Stimulated activated CD8-positive, alpha-beta memory T cell treated with anti-CD3 and anti-CD28 coated beads, Interleukin-12 subunit alpha, Interleukin-12 subunit beta, amount 100 ng/mL, for 4 hours (primary cell): ENCODE measurements around the gene FAM234A.
"Not testable (repeated sequence)": the region's sequence is repeated elsewhere in the genome, so short reads cannot be mapped to it uniquely, and the experiment has no call there.

Source experiments
- DNase-seq: peaks from one replicate; pipeline ENCODE4 v3.0.0-alpha.2; 2020; ENCODE audit warnings: low read depth

Gene FAM234A

DNA sequence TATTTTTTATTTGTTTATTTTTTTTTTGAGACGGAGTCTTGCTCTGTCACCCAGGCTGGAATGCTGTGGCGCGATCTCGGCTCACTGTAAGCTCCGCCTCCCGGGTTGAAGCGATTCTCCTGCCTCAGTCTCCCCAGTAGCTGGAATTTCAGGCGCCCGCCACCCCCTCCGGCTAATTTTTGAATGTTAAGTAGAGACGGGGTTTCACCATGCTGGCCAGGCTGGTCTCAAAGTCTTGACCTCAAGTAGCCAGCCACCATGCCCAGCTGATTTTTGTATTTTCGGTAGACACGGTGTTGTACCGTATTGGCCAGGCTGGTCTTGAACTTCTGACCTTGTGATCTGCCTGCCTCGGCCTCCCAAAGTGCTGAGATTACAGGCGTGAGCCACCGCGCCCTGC lies 4.3 kb upstream of the FAM234A start:
- not testable (repeated sequence) for DNase-seq

DNA sequence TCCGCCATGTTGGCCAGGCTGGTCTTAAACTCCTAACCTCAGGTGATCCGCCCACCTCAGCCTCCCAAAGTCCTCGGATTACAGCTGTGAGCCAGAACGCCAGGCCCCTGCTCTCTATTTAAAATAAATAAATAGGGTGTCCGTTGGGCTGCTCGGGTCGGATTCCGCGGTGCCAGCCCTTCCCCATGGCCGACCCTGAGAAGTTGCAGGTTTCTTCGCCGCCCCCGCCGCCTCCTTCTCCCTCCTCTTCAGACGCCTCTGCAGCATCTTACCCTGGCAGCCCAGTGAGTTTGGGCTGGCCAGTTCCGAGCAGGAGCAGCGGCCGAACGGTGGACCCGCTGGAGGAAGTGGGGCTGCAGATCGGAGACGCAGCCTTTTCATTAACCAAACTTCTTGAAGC lies 3.7 kb upstream of the FAM234A start:
- DNase-seq: no peak

DNA sequence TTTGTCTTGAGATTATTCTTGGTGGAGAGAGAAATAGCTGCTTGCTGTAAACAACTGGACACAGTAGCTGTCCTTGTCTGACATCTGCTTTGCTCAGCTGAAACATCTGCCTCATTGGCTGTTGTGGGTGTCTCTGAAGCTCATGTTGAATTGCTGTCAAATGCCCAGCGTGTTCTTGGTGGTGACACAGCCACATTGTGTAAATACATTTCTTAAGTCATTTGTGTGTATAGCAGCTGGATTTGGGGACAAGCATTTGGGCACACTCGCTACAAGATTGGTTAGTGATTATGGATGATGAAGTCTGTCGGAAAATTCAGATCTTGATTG lies 5.3 kb downstream of the FAM234A start:
- DNase-seq: no peak

DNA sequence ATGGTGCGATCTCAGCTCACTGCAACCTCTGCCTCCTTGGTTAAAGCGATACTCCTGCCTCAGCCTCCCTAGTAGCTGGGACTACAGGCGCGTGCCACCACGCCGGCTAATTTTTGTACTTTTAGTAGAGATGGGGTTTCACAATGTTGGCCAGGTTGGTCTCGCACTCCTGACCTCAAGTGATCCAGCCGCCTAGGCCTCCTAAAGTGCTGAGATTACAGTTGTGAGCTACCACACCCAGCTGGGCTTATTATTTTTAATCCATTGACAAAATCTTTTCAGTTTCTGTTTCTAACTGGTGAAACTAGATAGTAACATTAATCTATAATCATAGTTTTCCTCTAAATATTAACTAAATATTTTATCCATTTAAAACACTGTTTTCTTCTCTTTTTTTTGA lies 5.9 kb downstream of the FAM234A start:
- no peak for DNase-seq

DNA sequence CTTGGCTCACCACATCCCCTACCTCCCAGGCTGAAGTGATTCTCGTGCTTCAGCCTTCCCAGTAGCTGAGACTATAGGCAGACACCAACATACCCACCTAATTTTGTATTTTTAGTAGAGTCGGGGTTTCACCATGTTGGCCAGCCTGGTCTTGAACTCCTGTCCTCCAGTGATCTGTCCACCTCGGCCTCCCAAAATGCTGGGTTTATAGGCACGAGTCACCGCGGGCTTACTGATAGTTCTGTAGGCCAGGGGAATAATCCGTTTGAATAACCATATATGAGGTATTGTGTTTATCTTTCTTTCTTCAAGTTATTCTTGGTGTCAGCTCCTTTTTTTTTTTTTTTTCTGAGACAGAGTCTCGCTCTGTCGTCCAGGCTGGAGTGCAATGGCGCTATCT lies 7.7 kb downstream of the FAM234A start:
- no peak for DNase-seq

DNA sequence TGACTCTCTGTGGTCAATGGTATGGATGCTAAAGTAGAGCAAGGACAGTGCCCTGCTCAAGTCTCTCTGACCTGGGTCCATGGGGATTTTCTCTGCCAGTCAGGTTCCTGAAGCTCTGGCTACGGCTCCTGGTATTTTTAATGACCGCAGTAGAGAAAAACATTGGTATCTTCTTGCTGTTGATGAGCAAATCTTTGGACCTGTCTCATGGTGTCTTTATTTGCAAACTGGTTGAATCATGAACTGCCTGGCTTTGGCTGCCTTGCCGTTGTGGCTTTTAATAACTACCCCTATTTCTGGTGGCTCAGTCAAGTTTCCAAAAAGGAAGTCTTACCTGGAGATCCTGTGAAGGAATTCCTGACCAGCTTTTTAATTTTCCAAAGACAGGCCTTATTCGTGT lies 8.7 kb downstream of the FAM234A start:
- DNase-seq: no peak

DNA sequence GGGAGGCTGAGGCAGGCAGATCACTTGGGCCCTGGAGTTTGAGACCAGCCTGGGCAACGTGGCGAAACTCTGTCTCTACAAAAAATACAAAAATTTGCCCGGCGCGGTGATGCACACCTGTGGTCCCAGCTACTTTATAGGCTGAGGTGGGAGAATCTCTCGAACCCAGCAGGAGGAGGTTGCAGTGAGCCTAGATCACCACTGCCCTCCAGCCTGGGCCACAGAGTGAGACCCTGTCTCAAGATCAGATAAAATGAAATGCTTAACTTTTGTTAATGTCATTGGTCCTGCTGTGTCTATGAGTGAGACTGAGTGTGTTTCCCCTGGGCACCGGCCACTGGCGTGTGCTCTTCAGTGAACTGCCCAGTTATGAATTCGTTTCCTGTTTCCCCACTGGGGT lies 10.5 kb downstream of the FAM234A start:
- no peak for DNase-seq

DNA sequence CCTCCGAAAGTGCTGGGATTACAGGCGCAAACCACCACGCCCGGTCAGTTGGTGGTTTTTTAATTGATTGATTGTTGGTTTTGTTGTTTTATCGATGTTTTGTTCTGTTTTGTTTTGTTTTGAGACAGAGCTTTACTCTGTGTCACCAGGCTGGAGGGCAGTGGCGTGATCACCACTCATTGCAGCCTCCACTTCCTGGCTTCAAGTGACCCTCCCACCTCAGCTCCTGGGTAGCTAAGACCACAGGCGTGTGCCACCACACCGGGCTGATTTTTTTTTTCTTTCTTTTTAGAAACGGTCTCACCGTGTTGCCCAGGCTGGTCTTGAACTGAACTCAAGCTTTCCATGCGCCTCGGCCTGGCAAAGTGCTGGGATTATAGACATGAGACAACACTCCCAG lies 12.4 kb downstream of the FAM234A start:
- DNase-seq: no peak

DNA sequence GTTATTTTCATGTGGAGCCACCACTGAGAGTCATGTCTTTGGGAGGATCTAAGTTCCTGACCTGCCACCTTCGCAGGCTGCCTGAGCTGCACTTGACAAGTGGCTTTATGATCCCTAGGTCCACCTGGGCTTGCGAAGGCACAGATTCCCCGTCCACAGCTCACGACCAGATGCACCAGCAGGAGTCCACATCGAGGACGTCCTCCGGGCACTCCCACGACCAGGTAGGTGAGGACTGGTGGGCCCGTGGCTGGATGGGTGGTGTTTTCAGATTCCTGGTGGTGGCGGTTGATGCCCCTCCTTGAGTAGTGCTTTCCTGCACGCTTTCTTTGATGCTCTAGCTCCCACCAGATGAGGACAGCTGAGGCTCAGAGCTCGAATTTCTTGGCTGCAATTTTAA lies 14.8 kb downstream of the FAM234A start:
- DNase-seq: no peak

DNA sequence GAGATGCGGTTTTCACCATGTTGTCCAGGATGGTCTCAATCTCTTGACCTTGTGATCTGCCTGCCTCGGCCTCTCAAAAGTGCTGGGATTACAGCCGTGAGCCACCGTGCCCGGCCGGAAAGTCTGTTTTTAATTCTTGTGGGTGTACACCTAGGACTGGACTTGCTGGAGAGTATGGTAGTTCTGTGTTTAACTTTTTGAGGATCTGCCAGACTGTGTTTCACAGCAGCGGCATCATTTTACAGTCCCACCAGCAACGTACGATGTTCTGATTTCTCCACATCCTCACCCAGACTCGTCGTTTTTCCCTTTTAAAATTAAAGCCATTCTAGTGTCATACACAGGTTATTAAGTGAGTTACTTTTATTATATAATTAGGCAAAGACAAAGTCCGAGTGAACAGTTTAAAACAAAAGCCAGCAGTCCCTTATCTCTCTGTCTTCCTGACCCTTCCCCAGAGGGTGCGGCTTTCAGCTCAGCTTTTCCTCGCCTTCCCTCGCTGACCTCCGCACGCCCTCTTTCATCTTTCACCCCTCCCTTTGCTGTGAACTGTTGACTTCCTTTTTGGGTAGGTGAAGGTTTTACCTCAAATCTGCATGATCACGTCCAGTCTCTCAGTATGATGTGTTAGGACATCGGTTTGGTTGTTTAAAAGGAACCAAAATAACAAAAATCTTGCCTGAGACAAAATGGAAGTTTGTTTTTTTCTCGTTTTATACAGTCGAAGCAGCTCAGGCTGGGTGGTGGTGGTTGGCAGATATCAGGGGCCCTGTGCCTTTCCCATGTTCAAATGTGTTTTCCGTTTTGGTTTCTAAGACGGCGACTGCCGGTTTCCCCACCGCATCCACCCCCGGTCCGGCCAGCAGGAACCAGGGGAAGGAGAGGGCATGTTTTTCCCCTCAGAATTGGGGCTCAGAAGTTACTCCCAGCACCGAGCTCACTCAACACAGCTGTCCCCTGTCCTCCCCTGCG lies 18.0 kb downstream of the FAM234A start:
- DNase-seq: no peak

DNA sequence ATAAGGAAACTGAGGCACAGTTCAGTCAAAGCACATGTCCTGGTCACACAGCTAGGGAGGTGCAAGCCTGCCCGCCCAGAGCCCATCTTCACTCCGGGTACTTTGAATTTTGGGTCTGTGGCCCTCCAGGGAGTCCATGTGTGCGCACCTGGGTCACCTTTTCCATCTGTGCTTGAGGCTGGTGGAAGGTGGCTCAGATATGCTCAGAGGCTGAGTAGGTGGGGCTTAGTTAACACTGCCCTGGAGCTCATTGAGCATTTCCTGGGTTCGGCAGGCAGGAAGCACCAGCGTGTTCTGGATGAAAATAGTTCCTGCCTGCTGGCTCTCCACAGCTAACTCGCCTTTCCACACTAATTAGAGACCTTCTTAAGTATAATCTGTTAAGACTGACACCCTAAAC lies 19.2 kb downstream of the FAM234A start:
- DNase-seq: no peak

DNA sequence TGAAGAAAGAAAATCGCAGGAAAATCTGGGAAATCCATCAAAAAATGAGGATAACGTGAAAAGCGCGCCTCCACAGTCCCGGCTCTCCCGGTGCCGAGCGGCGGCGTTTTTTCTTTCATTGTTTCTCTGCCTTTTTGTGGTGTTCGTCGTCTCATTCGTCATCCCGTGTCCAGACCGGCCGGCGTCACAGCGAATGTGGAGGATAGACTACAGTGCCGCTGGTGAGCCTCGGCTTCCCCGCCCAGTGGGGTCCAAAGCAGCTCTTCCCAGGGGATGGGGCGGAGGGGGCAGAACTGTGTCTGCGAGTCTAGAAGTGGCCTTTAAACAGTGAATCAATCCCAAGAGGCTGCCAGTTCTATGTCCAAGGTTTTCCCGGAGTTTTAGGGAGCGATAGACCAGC lies 19.8 kb downstream of the FAM234A start:
- no peak for DNase-seq

DNA sequence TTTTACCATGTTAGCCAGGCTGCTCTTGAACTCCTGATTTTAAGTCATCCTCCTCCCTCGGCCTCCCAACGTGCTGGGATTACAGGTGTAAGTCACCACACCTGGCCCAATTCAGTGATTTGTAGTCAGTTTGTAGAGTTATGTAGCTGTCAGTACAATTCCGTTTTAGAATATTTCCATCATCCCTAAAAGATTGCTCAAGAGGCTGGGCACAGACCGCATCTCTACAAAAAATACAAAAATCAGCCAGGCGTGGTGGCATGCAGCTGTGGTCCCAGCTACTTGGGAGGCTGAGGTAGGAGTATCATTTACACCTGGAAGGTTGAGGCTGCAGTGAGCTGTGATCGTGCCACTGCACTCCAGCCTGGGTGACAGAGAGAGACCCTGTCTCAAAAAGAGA lies 20.6 kb downstream of the FAM234A start:
- no peak for DNase-seq

DNA sequence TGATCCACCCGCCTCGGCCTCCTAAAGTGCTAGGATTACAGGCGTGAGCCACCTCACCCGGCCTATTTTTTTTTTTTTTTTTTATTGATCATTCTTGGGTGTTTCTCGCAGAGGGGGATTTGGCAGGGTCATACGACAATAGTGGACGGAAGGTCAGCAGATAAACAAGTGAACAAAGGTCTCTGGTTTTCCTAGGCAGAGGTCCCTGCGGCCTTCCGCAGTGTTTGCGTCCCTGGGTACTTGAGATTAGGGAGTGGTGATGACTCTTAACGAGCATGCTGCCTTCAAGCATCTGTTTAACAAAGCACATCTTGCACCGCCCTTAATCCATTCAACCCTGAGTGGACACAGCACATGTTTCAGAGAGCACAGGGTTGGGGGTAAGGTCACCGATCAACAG lies 23.5 kb downstream of the FAM234A start:
- DNase-seq: not testable (repeated sequence)

DNA sequence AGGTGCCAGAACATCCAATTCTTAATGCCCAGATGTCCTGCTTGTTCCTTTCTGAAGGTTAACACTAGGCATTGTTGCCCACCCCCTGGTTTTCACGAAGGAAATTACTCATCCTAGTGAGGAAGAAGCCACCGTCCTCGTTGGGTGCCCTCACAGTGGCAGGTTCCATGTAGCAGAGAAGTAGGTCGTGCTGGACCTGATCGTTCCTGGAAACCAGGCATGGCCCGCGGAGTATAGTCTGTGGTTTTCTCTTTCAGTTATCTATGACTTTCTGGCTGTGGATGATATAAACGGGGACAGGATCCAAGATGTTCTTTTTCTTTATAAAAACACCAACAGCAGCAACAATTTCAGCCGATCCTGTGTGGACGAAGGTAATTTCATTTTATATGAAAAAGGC lies 24.6 kb downstream of the FAM234A start:
- DNase-seq: no peak

DNA sequence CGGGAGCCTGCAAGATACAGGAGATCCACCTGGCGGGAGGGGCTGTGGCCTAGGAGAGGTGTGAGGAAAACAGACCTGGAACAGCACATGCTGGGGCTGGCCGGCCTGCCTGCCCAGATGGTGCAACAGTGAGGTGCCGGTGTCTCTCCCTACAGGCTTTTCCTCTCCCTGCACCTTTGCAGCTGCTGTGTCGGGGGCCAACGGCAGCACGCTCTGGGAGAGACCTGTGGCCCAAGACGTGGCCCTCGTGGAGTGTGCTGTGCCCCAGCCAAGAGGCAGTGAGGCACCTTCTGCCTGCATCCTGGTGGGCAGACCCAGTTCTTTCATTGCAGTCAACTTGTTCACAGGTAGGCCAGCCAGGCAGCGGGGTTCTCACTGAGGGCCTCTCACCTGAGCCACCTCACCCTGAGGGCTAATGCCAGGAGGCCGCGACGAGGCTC lies 25.2 kb downstream of the FAM234A start:
- DNase-seq: no peak

DNA sequence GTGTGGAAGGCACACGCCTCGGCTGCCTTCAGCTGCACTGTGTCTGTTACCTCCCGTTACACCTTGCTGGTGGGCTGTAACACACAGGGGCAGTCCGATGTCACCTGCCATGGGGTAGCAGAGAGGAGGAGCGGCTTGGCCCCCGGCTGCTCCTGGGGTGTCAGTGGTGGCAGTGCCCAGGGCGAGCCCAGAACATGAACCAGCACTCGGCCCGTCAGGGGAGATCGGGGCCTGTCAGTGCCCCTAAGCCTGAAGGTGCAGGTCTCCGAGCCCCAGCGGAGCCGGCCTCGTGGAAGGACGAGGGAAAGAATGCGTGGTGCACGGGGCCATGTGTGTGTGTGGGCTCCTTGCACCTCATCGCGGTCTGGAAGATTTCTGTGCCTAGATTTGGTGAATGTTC lies 25.7 kb downstream of the FAM234A start:
- DNase-seq: no peak

DNA sequence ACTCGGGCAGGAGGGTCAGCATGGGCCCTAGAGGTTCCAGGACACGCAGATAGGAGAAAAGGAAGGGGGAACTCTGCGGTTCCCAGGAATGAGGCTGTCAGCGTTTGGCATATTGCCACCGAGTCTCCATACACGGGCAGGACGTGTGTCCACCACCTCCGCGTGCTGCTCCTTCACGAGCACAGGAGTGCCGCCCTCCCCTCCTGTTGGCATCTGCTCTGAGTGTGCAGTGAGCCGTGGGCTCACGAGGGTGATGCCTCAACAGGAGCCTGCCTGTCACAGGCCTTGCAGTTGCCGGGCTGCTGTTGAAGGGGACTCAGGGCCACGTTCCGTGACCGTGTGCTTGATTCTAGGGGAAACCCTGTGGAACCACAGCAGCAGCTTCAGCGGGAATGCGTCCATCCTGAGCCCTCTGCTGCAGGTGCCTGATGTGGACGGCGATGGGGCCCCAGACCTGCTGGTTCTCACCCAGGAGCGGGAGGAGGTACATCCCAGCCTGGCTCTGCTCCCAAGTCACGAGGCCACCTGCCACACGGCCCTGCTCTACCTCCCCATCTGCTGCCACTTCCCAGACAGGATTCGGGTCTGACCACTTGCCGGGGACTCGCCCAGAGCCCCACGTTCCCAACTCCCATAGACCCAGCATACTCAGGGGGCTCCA lies 26.5 kb downstream of the FAM234A start:
- no peak for DNase-seq

DNA sequence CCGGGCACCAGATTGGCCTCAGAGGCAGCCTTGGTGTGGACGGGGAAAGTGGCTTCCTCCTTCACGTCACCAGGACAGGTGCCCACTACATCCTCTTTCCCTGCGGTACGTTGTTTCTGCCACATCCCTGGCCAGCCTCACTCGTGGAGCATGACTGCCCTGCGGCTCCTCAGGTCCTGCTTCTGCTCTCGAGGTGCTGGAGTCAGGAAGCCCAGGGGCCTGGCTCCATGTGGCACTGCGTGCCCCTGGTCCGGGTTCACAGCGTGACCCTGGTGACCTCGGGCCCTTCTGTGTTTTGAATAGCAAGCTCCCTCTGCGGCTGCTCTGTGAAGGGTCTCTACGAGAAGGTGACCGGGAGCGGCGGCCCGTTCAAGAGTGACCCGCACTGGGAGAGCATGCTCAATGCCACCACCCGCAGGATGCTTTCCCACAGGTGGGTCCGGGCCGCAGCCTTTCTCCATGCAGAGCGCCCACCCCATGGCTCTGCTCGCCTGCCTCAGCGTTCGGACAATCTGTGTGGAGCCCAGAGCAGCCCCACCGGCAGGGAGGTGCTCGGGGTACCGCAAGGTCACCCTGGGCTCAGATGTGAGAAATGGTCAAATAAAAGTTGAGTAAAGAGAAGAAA lies 27.6 kb downstream of the FAM234A start:
- DNase-seq: no peak

DNA sequence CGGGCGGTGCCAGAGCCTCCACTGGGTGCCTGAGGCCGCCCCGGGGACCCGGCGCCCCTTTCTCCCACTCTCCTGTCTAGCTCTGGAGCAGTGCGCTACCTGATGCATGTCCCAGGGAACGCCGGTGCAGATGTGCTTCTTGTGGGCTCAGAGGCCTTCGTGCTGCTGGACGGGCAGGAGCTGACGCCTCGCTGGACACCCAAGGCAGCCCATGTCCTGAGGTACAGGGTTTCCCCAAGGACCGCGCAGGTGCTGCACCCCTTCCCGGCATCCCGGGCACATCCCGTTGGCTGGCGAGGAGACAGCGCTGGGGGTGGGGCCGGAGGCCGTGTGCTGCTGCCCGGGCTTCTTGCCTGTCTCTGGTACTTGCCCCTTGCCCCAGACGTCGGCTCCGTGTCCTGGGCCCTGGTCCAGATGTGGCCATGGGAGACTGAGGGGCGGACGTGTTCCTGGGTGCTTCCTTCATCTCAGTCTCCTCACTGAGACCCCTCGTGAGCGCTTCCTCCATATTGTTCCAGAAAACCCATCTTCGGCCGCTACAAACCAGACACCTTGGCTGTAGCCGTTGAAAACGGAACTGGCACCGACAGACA lies 28.7 kb downstream of the FAM234A start:
- no peak for DNase-seq

DNA sequence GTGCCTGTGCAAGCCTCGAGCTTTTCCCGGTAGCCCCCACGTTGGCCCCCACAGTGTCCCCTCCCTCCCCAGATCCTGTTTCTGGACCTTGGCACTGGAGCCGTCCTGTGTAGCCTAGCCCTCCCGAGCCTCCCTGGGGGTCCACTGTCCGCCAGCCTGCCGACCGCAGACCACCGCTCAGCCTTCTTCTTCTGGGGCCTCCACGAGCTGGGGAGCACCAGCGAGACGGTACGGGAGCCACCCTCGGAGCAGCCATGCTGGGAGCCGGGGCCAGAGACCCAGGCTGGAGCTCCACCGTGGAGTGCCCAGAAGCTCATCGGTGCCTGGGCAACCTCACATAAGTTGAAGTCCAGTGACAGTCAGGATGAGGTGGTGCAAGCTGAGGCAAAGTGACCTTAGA lies 29.3 kb downstream of the FAM234A start:
- no peak for DNase-seq

DNA sequence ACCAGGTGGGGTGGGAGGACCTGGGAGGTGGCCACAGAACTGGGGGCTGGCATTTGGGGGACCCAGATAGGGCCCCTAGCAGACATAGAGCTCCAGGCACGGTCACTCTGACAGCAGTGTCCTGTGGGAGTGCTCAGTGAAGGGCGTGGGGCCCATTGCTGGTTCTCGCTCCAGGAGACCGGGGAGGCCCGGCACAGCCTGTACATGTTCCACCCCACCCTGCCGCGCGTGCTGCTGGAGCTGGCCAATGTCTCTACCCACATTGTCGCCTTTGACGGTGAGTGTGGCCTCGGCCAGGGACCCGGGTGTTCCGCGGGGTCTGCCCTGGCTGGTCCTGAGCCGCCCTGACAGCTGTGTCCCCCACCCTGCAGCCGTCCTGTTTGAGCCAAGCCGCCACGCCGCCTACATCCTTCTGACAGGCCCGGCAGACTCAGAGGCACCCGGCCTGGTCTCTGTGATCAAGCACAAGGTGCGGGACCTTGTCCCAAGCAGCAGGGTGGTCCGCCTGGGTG lies 29.9 kb downstream of the FAM234A start:
- DNase-seq: no peak
